ENCODE measurements around the gene MED15.

The MED15 gene

GRCh38 chr22:20554824-20555223 is 47.4 kb downstream of the MED15 start:
- Histone ChIP-seq H3K9me3 (ENCODE audit: control insufficient read depth, low read length) (peaks cover 11% of the 10 kb centered on the region), H3K4me1 (ENCODE audit: control insufficient read depth, insufficient read depth, low read length, poor library complexity, severe bottlenecking) (peaks cover 28% of the 10 kb centered on the region), H3K4me3 (ENCODE audit: extremely low read depth, insufficient read depth, low read length, poor library complexity, severe bottlenecking) (no peak overlapping the region), H3K27ac (ENCODE audit: low read depth, low read length, severe bottlenecking) (no peak overlapping the region), H3K36me3 (ENCODE audit: control insufficient read depth, insufficient read depth, low read length) (peaks cover 91% of the 10 kb centered on the region)
- 97 to 98% methylated on average over 14 of the region's 14 CpGs for WGBS, 2 experiments (ENCODE audit: insufficient coverage in 2 of 2)

DNA sequence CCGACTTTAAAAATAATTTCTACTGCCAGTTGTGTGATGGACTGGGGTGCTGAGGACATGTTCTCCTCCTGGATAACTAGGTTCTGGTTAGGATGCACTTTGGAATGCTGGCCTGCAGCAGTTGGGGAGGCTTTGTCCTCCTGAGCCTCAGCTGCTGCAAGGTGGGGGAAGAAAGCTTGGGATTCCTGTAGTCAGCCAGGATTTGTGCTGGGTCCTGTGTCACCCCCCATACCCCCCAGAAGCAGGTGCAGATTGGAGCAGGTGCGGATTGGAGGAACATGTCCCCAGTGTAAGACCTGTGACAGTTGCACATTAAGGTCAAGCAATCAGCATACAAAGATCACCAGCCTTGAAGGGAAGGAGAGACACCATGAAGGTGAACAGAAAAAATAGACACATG is 51.1 kb downstream of the MED15 start:
- 100% methylated on average over 1 of the region's 2 CpGs; no CpG with 5 or more reads in 1 of the 2 experiments for WGBS, 2 experiments (ENCODE audit: insufficient coverage in 2 of 2)
- Histone ChIP-seq H3K36me3 (ENCODE audit: control insufficient read depth, insufficient read depth, low read length) (peaks cover 96% of the 10 kb centered on the region), H3K9me3 (ENCODE audit: control insufficient read depth, low read length) (peaks cover 11% of the 10 kb centered on the region), H3K4me1 (ENCODE audit: control insufficient read depth, insufficient read depth, low read length, poor library complexity, severe bottlenecking) (peaks cover 7% of the 10 kb centered on the region), H3K27ac (ENCODE audit: low read depth, low read length, severe bottlenecking) (no peak overlapping the region), H3K4me3 (ENCODE audit: extremely low read depth, insufficient read depth, low read length, poor library complexity, severe bottlenecking) (no peak overlapping the region)

GRCh38 chr22:20559174-20559760 is 51.9 kb downstream of the MED15 start:
- WGBS, 2 experiments (ENCODE audit: insufficient coverage in 2 of 2): 86 to 91% methylated on average over 4 of the region's 4 CpGs
- peaks cover 91% of the 10 kb centered on the region for H3K36me3 ChIP-seq (ENCODE audit: control insufficient read depth, insufficient read depth, low read length)
- peaks cover 11% of the 10 kb centered on the region for H3K9me3 ChIP-seq (ENCODE audit: control insufficient read depth, low read length)
- H3K27ac ChIP-seq (ENCODE audit: low read depth, low read length, severe bottlenecking): no peak overlapping the region
- H3K4me3 ChIP-seq (ENCODE audit: extremely low read depth, insufficient read depth, low read length, poor library complexity, severe bottlenecking): no peak overlapping the region
- peaks cover 7% of the 10 kb centered on the region for H3K4me1 ChIP-seq (ENCODE audit: control insufficient read depth, insufficient read depth, low read length, poor library complexity, severe bottlenecking)

DNA sequence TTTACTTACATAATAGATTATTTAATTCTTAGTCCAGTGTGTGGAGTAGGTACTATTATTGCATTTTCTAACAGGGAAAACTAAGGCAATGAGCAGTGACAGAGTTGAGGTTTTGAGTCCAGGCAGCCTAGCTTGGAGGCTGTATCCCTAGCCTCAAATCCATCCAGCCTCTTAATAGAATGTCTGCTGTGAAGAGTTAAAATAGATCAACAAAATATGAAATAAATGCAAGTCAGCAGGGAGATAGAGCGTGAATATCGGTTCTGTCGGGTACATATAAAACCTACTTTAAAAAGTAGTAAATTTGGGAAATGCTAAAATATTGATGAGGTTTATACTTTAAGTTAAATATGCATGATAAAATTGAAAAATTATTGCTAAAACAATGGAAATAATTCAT is 53.3 kb downstream of the MED15 start:
- Histone ChIP-seq H3K4me1 (ENCODE audit: control insufficient read depth, insufficient read depth, low read length, poor library complexity, severe bottlenecking) (peaks cover 7% of the 10 kb centered on the region), H3K9me3 (ENCODE audit: control insufficient read depth, low read length) (peaks cover 11% of the 10 kb centered on the region), H3K36me3 (ENCODE audit: control insufficient read depth, insufficient read depth, low read length) (peaks cover 90% of the 10 kb centered on the region), H3K27ac (ENCODE audit: low read depth, low read length, severe bottlenecking) (no peak overlapping the region), H3K4me3 (ENCODE audit: extremely low read depth, insufficient read depth, low read length, poor library complexity, severe bottlenecking) (no peak overlapping the region)
- no CpG with 5 or more reads among the region's 3 CpGs for WGBS, 2 experiments (ENCODE audit: insufficient coverage in 2 of 2)

- Histone ChIP-seq H3K36me3 (ENCODE audit: control insufficient read depth, insufficient read depth, low read length) (peaks cover 92% of the 10 kb centered on the region), H3K4me3 (ENCODE audit: extremely low read depth, insufficient read depth, low read length, poor library complexity, severe bottlenecking) (no peak overlapping the region), H3K4me1 (ENCODE audit: control insufficient read depth, insufficient read depth, low read length, poor library complexity, severe bottlenecking) (peaks cover 5% of the 10 kb centered on the region), H3K27ac (ENCODE audit: low read depth, low read length, severe bottlenecking) (no peak overlapping the region), H3K9me3 (ENCODE audit: control insufficient read depth, low read length) (peaks cover 11% of the 10 kb centered on the region)
- WGBS, 2 experiments (ENCODE audit: insufficient coverage in 2 of 2): 100% methylated on average over 2 to 3 of the region's 4 CpGs
Observed at GRCh38 chr22:20561882-20562281, 54.5 kb downstream of the MED15 start.

GRCh38 chr22:20562607-20563465 is 55.4 kb downstream of the MED15 start:
- peaks cover 92% of the 10 kb centered on the region for H3K36me3 ChIP-seq (ENCODE audit: control insufficient read depth, insufficient read depth, low read length)

GRCh38 chr22:20563466-20563906 is 56.1 kb downstream of the MED15 start:
- no peak overlapping the region for H3K27ac ChIP-seq (ENCODE audit: low read depth, low read length, severe bottlenecking)
- WGBS, 2 experiments (ENCODE audit: insufficient coverage in 2 of 2): 93 to 100% methylated on average over 1 to 2 of the region's 4 CpGs

More at GRCh38 chr22:20562607-20563465, 55.4 kb downstream of the MED15 start:
- Histone ChIP-seq H3K9me3 (ENCODE audit: control insufficient read depth, low read length) (peaks cover 11% of the 10 kb centered on the region), H3K27ac (ENCODE audit: low read depth, low read length, severe bottlenecking) (no peak overlapping the region), H3K4me1 (ENCODE audit: control insufficient read depth, insufficient read depth, low read length, poor library complexity, severe bottlenecking) (peaks cover 2% of the 10 kb centered on the region), H3K4me3 (ENCODE audit: extremely low read depth, insufficient read depth, low read length, poor library complexity, severe bottlenecking) (no peak overlapping the region)
- 94 to 95% methylated on average over 6 to 7 of the region's 14 CpGs for WGBS, 2 experiments (ENCODE audit: insufficient coverage in 2 of 2)

DNA sequence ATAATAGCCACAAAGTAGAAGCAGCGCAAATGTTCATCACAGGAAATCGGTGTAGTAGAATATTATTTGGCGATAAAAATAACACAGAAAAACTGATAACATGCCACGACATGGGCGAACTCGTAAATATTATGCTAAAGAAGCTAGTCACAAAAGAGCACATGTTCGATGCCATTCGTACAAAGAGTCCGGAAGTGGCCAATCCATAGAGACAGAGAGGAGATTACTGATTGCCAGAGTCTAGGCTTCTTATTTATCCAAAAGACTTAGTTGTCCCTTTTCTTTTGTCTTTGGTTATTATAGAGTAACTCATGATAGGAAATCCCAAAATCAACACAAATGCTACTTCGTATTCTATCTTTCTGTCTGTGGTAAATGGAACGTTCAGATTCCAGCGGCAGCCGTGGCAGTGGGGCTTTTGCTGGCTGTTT is 56.5 kb downstream of the MED15 start:
- Histone ChIP-seq H3K4me3 (ENCODE audit: extremely low read depth, insufficient read depth, low read length, poor library complexity, severe bottlenecking) (no peak overlapping the region), H3K9me3 (ENCODE audit: control insufficient read depth, low read length) (peaks cover 5% of the 10 kb centered on the region), H3K4me1 (ENCODE audit: control insufficient read depth, insufficient read depth, low read length, poor library complexity, severe bottlenecking) (peaks cover 13% of the 10 kb centered on the region), H3K27ac (ENCODE audit: low read depth, low read length, severe bottlenecking) (no peak overlapping the region), H3K36me3 (ENCODE audit: control insufficient read depth, insufficient read depth, low read length) (peaks cover 92% of the 10 kb centered on the region)
- WGBS, 2 experiments (ENCODE audit: insufficient coverage in 2 of 2): 75 to 76% methylated on average over 13 of the region's 13 CpGs

More at GRCh38 chr22:20563466-20563906, 56.1 kb downstream of the MED15 start:
- no peak overlapping the region for H3K4me3 ChIP-seq (ENCODE audit: extremely low read depth, insufficient read depth, low read length, poor library complexity, severe bottlenecking)
- peaks cover 9% of the 10 kb centered on the region for H3K4me1 ChIP-seq (ENCODE audit: control insufficient read depth, insufficient read depth, low read length, poor library complexity, severe bottlenecking)
- H3K9me3 ChIP-seq (ENCODE audit: control insufficient read depth, low read length): peaks cover 8% of the 10 kb centered on the region
- peaks cover 92% of the 10 kb centered on the region for H3K36me3 ChIP-seq (ENCODE audit: control insufficient read depth, insufficient read depth, low read length)

DNA sequence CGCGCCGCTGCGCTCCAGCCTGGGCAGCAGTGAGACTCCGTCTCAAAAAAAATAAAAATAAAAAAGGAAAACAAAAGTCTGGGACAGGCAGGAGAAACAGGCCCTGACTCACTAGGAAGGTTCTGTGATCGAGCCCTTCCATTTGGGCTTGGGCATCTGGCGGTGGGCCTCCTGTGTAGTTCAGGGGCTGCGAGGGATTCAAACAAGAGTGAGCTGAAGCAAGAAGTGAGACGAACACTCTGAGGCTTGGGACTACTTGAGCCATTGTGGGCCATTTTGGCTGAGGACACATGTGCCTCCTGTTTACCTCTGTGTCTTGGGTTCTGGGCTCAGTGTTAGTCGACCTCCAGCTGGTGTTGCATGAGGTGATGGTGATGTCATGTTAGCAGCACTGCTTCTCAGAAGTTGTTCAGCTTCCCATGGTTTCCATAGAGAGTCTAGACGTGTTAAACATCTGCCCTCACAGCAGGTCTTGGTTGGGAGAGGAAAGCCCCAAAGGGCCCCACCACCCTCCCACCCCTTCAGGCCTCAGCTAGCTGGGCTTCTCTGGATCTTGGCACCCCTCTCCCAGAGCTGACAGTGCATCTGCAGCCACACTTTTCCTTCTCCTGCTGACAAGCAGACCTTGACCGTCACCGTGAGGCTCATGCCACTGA is 57.8 kb downstream of the MED15 start:
- H3K9me3 ChIP-seq (ENCODE audit: control insufficient read depth, low read length): no peaks in the 10 kb centered on the region
- H3K27ac ChIP-seq (ENCODE audit: low read depth, low read length, severe bottlenecking): no peak overlapping the region
- peaks cover 91% of the 10 kb centered on the region for H3K36me3 ChIP-seq (ENCODE audit: control insufficient read depth, insufficient read depth, low read length)
- peaks cover 16% of the 10 kb centered on the region for H3K4me1 ChIP-seq (ENCODE audit: control insufficient read depth, insufficient read depth, low read length, poor library complexity, severe bottlenecking)
- H3K4me3 ChIP-seq (ENCODE audit: extremely low read depth, insufficient read depth, low read length, poor library complexity, severe bottlenecking): no peak overlapping the region
- WGBS, 2 experiments (ENCODE audit: insufficient coverage in 2 of 2): 90 to 93% methylated on average over 12 to 13 of the region's 13 CpGs

GRCh38 chr22:20565761-20566160 is 58.4 kb downstream of the MED15 start:
- H3K9me3 ChIP-seq (ENCODE audit: control insufficient read depth, low read length): no peaks in the 10 kb centered on the region
- peaks cover 91% of the 10 kb centered on the region for H3K36me3 ChIP-seq (ENCODE audit: control insufficient read depth, insufficient read depth, low read length)
- H3K4me3 ChIP-seq (ENCODE audit: extremely low read depth, insufficient read depth, low read length, poor library complexity, severe bottlenecking): no peak overlapping the region
- H3K4me1 ChIP-seq (ENCODE audit: control insufficient read depth, insufficient read depth, low read length, poor library complexity, severe bottlenecking): peaks cover 16% of the 10 kb centered on the region
- 95 to 96% methylated on average over 3 of the region's 4 CpGs for WGBS, 2 experiments (ENCODE audit: insufficient coverage in 2 of 2)
- H3K27ac ChIP-seq (ENCODE audit: low read depth, low read length, severe bottlenecking): no peak overlapping the region
